Cerebellar cortex (tissue), 1 donor: Measurements from ENCODE around the gene CNTN4.

Source experiments
- DNase-seq: peaks from one replicate; pipeline ENCODE4 v3.0.0-alpha.2; 2015; ENCODE audit warnings: low spot score

CNTN4 gene

GRCh38 chr3:3064297-3064696 is 965.6 kb downstream of the CNTN4 start:
- DNase-seq = no peak

- no peak for DNase-seq
These were observed 967.2 kb downstream of the CNTN4 start for GRCh38 chr3:3065876-3066275.

DNA sequence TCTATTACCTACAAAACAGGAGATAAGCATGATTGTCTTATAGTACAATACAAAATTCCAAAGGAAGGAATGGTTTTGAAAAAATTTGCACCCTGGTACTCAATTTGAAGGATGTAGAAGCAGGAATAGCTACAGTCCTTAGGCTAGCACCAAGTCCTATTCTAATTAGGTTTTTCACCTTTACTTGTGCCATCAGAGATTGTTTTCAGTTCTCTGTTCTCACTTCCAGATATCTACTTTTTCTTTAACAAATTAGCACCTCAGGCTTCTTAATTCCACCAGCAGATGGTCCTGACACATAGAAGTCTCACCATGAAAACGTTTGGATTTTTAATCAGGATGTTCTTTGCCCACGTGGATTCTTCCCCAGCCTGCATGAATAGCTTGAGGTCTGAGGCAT is 967.7 kb downstream of the CNTN4 start:
- no peak for DNase-seq

DNA sequence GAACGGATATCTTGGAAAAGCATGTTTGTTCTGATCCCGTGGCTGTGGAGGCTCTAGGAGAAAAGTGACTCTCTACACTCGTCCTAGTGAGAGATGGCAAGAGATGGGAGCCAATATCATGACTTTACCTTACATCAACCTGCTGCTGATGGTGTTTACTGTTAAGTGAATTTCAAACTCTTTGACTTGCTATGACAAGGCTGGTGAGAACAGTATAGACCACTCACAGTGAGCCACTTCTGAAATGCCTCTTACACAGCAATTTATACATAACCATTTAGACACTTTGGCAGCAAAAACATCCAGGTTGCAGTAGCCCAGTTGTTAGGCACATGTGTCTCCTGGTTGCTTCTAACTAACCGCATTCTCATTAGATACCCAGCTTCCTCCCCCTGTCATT is 968.2 kb downstream of the CNTN4 start:
- no peak for DNase-seq

DNA sequence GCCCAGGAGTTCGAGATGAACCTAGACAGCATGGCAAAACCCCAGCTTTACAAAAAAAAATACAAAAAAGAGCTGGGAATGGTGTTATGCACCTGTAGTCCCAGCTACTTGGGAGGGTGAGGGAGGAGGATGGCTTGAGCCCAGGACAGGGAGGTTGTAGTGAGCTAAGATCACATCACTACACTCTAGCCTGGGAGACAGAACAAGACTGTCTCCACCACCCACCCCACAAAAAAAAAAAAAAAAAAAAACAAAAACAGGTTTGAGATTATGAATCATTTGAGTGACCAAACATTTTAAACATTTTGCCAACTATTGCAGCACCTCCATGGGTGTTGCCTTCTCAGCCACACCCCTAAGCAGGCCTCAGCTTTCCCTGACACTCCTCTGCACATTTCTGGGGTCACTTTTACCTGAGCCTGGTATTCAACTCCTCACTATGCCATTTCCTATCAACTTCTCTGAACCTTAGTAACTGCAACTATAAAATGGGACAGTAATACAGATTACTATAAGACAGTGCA is 969.8 kb downstream of the CNTN4 start:
- DNase-seq = no peak

DNA sequence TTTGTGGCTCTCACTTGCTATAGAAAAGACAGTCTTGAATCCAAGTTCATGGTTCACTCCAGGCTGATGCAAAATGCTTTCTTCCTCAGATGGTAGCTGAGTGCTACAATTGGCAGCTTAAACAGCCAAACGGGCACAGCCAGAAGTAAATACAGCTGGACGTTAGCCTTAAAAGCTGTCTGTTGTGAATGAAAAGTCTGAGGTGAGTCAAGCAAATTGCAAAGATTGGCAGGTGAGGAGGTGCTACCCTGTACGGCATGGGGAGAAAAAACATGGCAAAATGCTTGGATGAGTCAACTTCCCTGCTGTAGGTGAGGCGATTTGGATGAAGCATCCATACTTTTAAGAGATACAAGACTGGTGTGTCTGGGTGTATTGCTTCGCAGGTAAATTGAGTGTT is 971.1 kb downstream of the CNTN4 start:
- DNase-seq = no peak

- no peak for DNase-seq
These were observed 972.5 kb downstream of the CNTN4 start for GRCh38 chr3:3071136-3071535.

DNA sequence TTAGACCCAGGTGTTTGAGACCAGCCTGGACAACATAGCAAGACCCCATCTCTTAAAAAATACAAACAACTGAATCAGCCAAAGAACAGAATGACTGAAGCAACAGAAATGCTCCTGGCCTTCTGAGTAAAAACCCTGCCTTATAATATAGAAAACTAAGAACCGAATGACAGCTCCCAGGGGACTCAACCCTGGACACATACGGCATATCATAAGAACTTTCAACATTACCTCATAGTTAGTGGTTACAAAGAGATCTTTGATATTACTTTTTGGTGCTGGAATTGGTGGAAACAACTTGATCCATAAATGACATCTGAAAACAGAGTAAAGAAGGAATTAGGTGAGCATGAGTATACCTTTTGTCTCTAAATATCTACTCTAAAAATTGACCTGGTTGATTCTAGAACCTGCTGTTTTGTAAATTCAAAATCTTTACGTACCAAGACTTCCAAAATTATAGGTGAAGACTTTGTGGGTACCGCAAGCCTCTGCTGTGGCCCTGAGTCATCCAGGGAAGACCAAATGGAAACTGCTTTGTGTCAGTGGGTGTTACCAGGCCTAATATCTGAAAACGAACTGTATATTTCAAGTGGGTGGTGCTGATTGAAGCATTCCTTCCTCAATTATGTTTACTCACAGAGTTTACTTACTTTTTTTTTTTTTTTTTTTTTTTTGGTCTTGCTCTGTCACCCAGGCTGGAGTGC is 976.0 kb downstream of the CNTN4 start:
- DNase-seq = no peak

GRCh38 chr3:3080309-3080708 is 981.6 kb downstream of the CNTN4 start:
- no peak for DNase-seq

DNA sequence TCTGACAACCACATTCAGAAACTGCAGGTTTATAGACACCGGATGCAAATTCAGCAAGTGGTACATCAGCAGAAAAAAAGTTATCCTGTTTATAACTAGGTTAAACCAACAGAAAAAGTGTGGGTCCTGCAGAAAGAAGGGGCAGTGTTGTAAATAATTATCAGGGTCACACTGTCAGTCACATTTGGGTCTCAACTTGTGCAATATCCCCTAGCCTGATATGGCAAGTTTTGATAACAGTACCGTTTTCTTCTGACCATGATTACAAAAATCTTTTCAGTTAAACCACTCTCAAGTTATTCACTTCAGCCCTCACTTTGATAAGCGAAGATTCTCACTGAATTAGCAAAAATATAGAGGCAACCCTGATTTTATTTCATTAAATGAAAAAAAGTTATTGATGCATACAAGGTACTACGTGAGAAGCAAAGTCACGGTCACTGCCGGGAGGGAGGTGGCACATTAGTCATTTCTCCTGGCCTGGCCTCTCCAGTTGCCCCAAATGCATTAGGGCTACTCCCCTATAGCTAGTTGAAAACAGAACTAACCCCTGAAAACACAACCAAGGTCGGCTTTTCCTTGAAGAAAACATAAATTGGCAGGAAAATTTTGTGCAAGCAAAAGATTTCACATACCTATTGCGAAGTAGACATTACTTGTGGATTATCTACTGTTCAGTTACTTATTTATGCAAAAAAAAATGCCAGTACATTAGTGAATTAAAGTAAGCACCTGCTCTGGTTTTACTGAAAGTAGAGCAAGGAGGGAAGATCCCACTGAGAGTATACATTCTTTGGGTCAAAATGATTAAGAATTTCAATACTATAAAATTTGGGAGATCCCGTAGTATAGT is 982.9 kb downstream of the CNTN4 start:
- DNase-seq = no peak

DNA sequence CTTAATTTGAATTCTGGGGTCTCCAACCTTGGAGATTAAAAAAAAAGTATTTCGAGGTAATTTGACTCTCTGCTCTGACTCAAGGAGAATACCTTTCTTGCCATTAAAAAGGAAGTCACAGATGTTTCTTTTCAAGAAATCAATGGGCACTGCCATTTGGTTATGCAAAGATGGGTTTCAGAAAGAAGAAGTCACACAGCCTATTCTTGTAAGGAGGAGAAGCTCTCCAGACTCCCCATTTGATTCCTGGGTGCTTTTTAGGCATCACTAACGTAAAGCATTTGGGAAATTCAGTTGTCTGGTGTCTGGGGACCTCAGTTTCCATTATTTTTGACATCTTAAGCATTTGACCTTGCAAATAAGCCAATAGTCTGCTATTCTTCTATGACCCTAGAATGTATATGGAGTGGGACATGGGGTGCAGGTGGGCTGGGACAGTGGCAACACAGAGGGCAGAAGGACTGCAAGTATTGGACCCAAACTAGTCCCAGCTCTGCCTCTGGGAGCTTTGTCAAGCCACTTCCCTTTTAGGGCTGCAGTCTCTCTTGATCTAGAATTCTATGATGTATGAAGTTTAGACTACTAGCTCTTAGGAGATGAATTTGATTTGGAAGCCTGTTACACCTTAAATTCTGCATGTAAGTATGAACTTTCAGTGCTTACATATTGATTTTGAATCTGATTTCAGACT is 983.7 kb downstream of the CNTN4 start:
- DNase-seq = no peak

- no peak for DNase-seq
These were observed 986.2 kb downstream of the CNTN4 start for GRCh38 chr3:3084890-3085289.

- DNase-seq = no peak
These were observed 987.1 kb downstream of the CNTN4 start for GRCh38 chr3:3085782-3086181.

DNA sequence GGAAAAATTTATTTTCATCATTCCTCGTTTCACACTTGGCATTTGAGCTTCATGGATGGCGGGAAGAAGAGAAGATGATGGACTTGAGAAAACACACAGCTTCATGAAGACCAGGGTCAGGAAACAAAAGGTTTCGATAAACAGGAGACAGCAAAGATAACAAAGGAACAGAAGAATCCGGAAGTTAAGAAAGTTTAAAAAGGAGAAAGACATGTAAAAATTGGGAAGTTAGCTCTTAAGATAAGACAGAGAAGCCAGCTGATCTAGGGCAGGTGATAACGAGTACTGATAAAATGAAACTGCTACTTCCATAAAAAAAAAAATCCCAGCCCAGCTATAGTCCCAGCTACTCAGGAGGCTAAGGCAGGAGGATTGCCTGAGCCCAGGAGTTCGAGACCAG is 987.6 kb downstream of the CNTN4 start:
- no peak for DNase-seq

DNA sequence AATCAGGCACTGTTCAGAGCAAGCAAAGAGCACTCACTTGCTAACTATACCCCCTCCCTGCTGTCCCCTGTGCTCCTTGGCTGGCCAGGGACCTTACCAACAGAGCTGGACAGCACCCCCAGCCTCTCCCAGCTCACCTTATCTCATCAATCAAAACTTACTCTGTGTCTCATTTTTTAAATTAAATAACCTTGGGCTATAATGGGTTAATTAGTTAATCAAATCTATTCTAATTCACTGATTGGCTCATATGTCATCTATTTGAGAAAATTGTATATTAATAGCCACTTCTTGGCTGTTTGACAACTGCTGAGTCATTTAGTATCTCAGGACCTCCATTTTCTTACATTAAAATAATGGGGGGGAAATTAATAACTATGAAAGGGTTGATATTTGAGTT is 988.6 kb downstream of the CNTN4 start:
- no peak for DNase-seq

- DNase-seq = no peak
These were observed 989.2 kb downstream of the CNTN4 start for GRCh38 chr3:3087716-3088465.

DNA sequence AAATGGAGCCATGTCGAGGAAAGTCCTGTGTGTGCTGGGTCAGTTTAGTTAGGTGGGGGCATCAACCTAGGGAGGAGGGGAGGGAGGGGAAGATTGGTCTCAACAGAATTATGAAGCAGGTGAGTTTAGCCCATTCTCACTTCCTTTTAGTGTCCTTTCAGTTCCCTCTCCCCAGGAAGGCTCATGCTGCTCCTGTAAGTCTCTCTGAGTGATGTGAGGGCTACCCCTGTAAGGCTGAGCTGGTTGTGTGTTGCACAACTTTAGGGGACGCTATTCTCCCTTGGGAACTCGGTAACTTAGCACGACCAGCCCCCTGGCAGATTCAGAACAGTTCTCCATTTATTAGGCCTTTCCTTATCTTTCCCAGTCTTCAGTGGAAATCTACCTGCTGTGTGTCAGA is 990.4 kb downstream of the CNTN4 start:
- no peak for DNase-seq

- DNase-seq = no peak
These were observed 999.3 kb downstream of the CNTN4 start for GRCh38 chr3:3097958-3098357.

DNA sequence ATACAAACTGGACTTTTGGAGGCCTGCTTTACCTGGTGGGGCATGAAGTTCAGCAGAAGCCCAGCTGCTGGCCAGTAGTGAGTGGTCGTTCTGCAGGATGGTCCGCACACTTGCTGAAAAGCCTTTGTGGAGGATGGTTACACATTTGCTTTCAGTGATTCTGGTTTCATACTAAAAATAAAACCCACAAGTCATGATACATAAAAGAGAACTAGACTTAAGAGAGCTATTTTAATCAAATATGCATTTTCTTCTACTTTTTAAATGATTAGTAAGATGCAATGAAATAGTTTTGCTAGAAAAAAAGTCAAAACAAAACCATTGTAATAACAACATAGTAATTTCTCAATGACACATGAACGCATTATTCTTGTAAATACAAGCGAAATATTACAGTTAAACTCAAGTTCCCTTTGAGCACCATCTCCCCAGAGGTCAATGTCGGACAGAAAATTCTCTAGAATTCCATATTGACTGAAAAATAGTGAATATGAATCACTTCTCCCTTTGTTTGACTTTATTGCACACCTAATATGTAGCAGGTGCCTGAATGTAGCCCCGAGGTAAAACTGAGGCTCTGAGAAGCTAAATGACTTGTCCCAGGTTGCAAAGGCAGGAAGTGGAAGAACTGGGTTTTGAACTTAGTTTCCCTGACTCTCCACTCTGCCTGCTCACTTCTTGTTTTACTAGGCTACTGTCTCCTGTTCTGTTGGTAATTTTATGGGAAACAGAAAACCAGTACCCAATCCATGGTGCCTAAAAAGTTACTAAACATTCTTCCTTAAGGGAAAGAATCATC is 1003.2 kb downstream of the CNTN4 start:
- no peak for DNase-seq

DNA sequence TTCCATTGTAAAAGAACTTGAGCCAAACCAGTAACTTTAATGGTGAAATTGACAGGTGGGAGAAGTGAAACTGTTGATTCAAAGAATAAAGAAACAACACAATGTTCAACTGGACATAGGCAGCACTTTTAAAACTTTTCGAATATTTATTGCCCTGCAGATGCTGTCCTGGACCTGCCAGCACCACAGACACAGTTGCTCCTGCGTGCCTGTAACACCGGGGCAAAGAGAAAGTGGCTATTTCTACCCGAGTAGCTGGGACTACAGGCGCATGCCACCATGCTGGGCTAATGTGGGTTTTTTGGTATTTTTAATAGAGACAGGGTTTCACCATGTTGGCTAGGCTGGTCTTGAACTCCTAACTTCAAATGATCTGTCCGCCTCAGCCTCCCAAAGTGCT is 1004.1 kb downstream of the CNTN4 start:
- DNase-seq = no peak

GRCh38 chr3:3105246-3105645 is 1006.6 kb downstream of the CNTN4 start:
- DNase-seq = no peak
